Measurements from ENCODE around the gene MUSTN1.

DNA sequence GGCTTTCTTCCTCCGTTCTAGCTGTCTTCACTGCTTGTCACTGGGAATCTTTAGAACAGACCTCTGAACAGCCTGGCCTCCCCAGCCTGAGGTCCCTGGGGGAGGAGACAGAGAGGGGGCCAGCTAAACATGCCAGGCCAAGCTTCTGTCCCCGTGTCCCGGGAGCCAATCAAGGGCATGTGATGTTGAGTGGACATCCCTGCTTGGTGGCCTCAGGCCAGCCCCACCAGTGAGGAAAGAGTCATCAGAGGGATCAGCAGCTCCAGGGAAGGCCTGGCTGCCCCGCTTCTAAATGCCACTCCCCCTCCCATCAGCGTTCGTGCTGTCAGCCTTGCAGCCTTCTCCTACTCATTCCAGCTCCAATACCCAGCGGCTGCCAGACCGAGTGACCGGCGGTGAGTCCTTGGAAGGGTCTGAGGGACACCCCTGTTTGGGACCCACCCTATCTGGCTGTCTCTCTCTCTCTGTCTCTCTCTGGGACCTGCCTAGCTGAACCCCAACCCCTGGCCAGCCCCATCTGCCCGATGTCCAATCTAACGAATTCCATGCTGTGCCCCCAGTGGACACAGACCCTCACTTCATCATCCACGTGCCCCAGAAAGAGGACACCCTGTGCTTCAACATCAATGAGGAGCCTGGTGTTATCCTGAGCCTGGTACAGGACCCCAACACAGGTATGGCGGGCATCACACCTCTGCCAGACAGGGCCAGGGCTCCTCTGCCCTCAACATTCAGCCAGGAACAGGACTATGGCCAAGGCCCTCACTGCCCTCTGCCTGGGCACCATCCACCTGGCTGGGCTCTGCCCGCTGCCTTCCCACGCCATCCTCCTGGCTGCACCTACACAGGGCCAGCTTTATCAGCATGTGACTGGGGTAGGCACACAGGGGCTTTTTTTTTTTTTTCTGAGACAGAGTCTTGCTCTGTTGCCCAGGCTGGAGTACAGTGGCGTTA, 46.9 kb downstream of the MUSTN1 start:
- TF ChIP-seq, protein P1, sequence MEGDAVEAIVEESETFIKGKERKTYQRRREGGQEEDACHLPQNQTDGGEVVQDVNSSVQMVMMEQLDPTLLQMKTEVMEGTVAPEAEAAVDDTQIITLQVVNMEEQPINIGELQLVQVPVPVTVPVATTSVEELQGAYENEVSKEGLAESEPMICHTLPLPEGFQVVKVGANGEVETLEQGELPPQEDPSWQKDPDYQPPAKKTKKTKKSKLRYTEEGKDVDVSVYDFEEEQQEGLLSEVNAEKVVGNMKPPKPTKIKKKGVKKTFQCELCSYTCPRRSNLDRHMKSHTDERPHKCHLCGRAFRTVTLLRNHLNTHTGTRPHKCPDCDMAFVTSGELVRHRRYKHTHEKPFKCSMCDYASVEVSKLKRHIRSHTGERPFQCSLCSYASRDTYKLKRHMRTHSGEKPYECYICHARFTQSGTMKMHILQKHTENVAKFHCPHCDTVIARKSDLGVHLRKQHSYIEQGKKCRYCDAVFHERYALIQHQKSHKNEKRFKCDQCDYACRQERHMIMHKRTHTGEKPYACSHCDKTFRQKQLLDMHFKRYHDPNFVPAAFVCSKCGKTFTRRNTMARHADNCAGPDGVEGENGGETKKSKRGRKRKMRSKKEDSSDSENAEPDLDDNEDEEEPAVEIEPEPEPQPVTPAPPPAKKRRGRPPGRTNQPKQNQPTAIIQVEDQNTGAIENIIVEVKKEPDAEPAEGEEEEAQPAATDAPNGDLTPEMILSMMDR (IDR thresholded peaks at IDR 0.05), result no peak
- no peak for TF ChIP-seq POLR2A (IDR thresholded peaks at IDR 0.05)

All from testis (tissue), 2 donors.